IMR-90 (cell line): ENCODE results near the gene UBAC1. TPM values are rescaled to one million over a fixed set of nuclear protein-coding genes. Genes with fewer than 3 reads are reported as not detected.
A peak's percentile ranks its signal among the peaks of the same experiment; 100 is the strongest.

ENCODE experiments used
- ATAC-seq: fragments of 200-7000 bp; cut with Tn5 transposase; 2 replicates; pipeline ENCODE4 v1.9.1; 2020; ENCODE audit warnings: low read depth, mild to moderate bottlenecking, moderate library complexity
- BruUV-seq: library from RNA; stranded (reverse); fragments of 400-500 nt; replicated peaks from 2 replicates; lab custom pipeline; 2021; lab: Mats Ljungman, UMichigan
- CTCF ChIA-PET: fragments of 300-600 bp; formaldehyde crosslinking; extraction: SDS; loops from one replicate; lab custom pipeline; 2021; ENCODE audit warnings: antibody characterized with exemption; lab: Yijun Ruan, JAX
- POLR2A ChIA-PET: fragments of 300-600 bp; sonication (Branson Sonifier 250); formaldehyde crosslinking; loops from one replicate; lab custom pipeline; 2022; ENCODE audit warnings: antibody characterized with exemption; ENCODE audit not compliant: unreplicated experiment; lab: Charles Lee
- DNase-seq: peaks from one replicate; pipeline ENCODE4 v3.0.0; 2013
- H2AFZ ChIP-seq: replicated peaks from 2 replicates; pipeline ENCODE3; 2013; ENCODE audit warnings: low read length, mild to moderate bottlenecking; ENCODE audit not compliant: poor library complexity
- H2AK5ac ChIP-seq: 2 replicates; pipeline ENCODE4 v1.6.1; 2013; ENCODE audit warnings: low read depth, low read length, inconsistent platforms
- H2AK9ac ChIP-seq: replicated peaks from 2 replicates; pipeline ENCODE3; 2013; ENCODE audit warnings: mild to moderate bottlenecking, low read depth, low read length, moderate library complexity; ENCODE audit not compliant: poor library complexity
- H2BK120ac ChIP-seq: 2 replicates; pipeline ENCODE4 v1.6.1; 2013; ENCODE audit warnings: low read depth, low read length, inconsistent platforms
- H2BK15ac ChIP-seq: 3 replicates; pipeline ENCODE4 v1.6.1; 2013; ENCODE audit warnings: low read depth, low read length, inconsistent platforms
- H2BK20ac ChIP-seq: 2 replicates; pipeline ENCODE4 v1.6.1; 2013; ENCODE audit warnings: low read depth, mild to moderate bottlenecking, inconsistent platforms, low read length, moderate library complexity
- H2BK5ac ChIP-seq: 2 replicates; pipeline ENCODE4 v1.6.1; 2013; ENCODE audit warnings: mild to moderate bottlenecking, low read depth, low read length, inconsistent platforms; ENCODE audit not compliant: poor library complexity, severe bottlenecking
- H3K14ac ChIP-seq: replicated peaks from 2 replicates; pipeline ENCODE4 v1.6.1; 2013; ENCODE audit warnings: low read depth, low read length, inconsistent platforms
- H3K18ac ChIP-seq: 2 replicates; pipeline ENCODE4 v1.6.1; 2013; ENCODE audit warnings: low read depth, low read length, control low read depth
- H3K23ac ChIP-seq: 2 replicates; pipeline ENCODE4 v1.6.1; 2013; ENCODE audit warnings: low read depth, low read length, inconsistent platforms
- H3K27ac ChIP-seq: 2 replicates; pipeline ENCODE4 v1.5.1; 2013; ENCODE audit warnings: mild to moderate bottlenecking, control low read depth, low read length; ENCODE audit not compliant: insufficient read depth
- H3K27me3 ChIP-seq: 2 replicates; pipeline ENCODE4 v1.6.1; 2013; ENCODE audit warnings: low read length; ENCODE audit not compliant: control insufficient read depth, insufficient read depth
- H3K36me3 ChIP-seq: 2 replicates; pipeline ENCODE4 v1.6.1; 2013; ENCODE audit warnings: low read length, mixed read lengths; ENCODE audit not compliant: control insufficient read depth, insufficient read depth
- H3K4ac ChIP-seq: 2 replicates; pipeline ENCODE4 v1.6.1; 2013; ENCODE audit warnings: low read depth, low read length, inconsistent platforms
- H3K4me1 ChIP-seq: 2 replicates; pipeline ENCODE4 v1.6.1; 2013; ENCODE audit warnings: low read length, mixed read lengths; ENCODE audit not compliant: control insufficient read depth, insufficient read depth
- H3K4me2 ChIP-seq: 2 replicates; pipeline ENCODE4 v1.6.1; 2013; ENCODE audit warnings: low read depth, mild to moderate bottlenecking, control low read depth, low read length, moderate library complexity
- H3K4me3 ChIP-seq: 2 replicates; pipeline ENCODE4 v1.5.1; 2013; ENCODE audit warnings: low read depth, mild to moderate bottlenecking, control low read depth, low read length, moderate library complexity; ENCODE audit not compliant: insufficient read depth
- H3K56ac ChIP-seq: 2 replicates; pipeline ENCODE4 v1.6.1; 2013; ENCODE audit warnings: low read length, inconsistent platforms; ENCODE audit not compliant: insufficient read depth; ENCODE audit errors: extremely low read depth
- H3K79me1 ChIP-seq, 2 experiments: 2 replicates each; pipeline ENCODE4 v1.6.1; 2013; ENCODE audit warnings: low read length in 2 of 2, inconsistent platforms in 1 of 2, low read depth in 1 of 2
- H3K9ac ChIP-seq: 2 replicates; pipeline ENCODE4 v1.6.1; 2013; ENCODE audit warnings: low read depth, low read length, control low read depth
- H3K9me1 ChIP-seq: 2 replicates; pipeline ENCODE4 v1.6.1; 2013; ENCODE audit warnings: low read length, inconsistent platforms; ENCODE audit not compliant: insufficient read depth
- H3K9me3 ChIP-seq: 2 replicates; pipeline ENCODE4 v1.6.1; 2013; ENCODE audit warnings: low read length; ENCODE audit not compliant: control insufficient read depth, insufficient read depth
- H4K20me1 ChIP-seq: 2 replicates; pipeline ENCODE4 v1.6.1; 2013; ENCODE audit warnings: low read length, inconsistent platforms; ENCODE audit not compliant: insufficient read depth
- H4K5ac ChIP-seq: 2 replicates; pipeline ENCODE4 v1.6.1; 2013; ENCODE audit warnings: mild to moderate bottlenecking, low read depth, low read length, control low read depth
- H4K8ac ChIP-seq, 2 experiments: 2 replicates each; pipeline ENCODE4 v1.6.1; 2013; ENCODE audit warnings: low read depth in 2 of 2, low read length in 2 of 2, control low read depth in 1 of 2, inconsistent platforms in 1 of 2
- H4K91ac ChIP-seq: 2 replicates; pipeline ENCODE4 v1.6.1; 2013; ENCODE audit warnings: low read depth, low read length, inconsistent platforms; ENCODE audit not compliant: insufficient read depth
- BHLHE40 ChIP-seq: fragments of 150-350 bp; IDR thresholded peaks from 2 replicates; pipeline ENCODE4 v1.6.1; 2016; ENCODE audit warnings: mild to moderate bottlenecking, low read depth, low read length
- CEBPB ChIP-seq: IDR thresholded peaks from 2 replicates; pipeline ENCODE4 v1.6.1; 2012; ENCODE audit warnings: low read depth, low read length, improper control_type of control experiment
- MAZ ChIP-seq: IDR thresholded peaks from 2 replicates; pipeline ENCODE4 v1.6.1; 2012; ENCODE audit warnings: low read depth, mild to moderate bottlenecking, low read length, improper control_type of control experiment, moderate library complexity, borderline replicate concordance
- NFE2L2 ChIP-seq: fragments of 150-350 bp; IDR thresholded peaks from 2 replicates; pipeline ENCODE4 v1.6.1; 2016; ENCODE audit warnings: low read depth, mild to moderate bottlenecking, low read length
- USF2 ChIP-seq: fragments of 150-350 bp; IDR thresholded peaks from 2 replicates; pipeline ENCODE4 v1.6.1; 2017; ENCODE audit warnings: mild to moderate bottlenecking, antibody characterized with exemption, low read length, low read depth
- WGBS, 2 experiments: methylation state at CpG; one replicate each; pipeline versions ENCODE4 v1.1.5 to v1.1.7; 2013; ENCODE audit warnings: missing lambda C conversion rate in 2 of 2; ENCODE audit not compliant: insufficient read length in 1 of 2; ENCODE audit errors: extremely low coverage in 2 of 2; 5-methylcytosine and 5-hydroxymethylcytosine counted together
- dilution Hi-C: fragments of 300-500 bp; cut with HindIII; formaldehyde crosslinking; loops from one replicate; pipeline ENCODE4 v1.14.3; 2018; ENCODE audit warnings: low sequenced_read_pairs; ENCODE audit not compliant: unreplicated experiment
- in situ Hi-C: fragments of 300-500 bp; cut with MboI; formaldehyde crosslinking; loops from 3 replicates; pipeline ENCODE4 v1.14.3; 2019; ENCODE audit warnings: low sequenced_read_pairs, inconsistent platforms, mixed read lengths
- intact Hi-C: fragments of 100-400 bp; cut with micrococcal nuclease; formaldehyde crosslinking; loops from 2 replicates; pipeline ENCODE4 v1.10.0; 2022
- polyA plus RNA-seq, 3 experiments: library from polyadenylated mRNA; depleted of rRNA; stranded (reverse); fragments of >200 nt; gene quantifications; 2 replicates each; pipeline ENCODE4 v1.2.3, GENCODE V29; 2012; ENCODE audit warnings: low replicate concordance in 1 of 3
- total RNA-seq: library from RNA; depleted of rRNA; stranded (reverse); fragments of >200 nt; gene quantifications from 2 replicates; pipeline ENCODE4 v1.2.3, GENCODE V29; 2012
- TF ChIP-seq, protein P1 (sequence below): fragments of 150-350 bp; IDR thresholded peaks from 2 replicates; pipeline ENCODE4 v1.6.1; 2016; ENCODE audit warnings: low read depth, mild to moderate bottlenecking, low read length, moderate library complexity, borderline replicate concordance

The UBAC1 gene
- total and polyA plus RNA-seq, 2 of the 4 experiments (the other 2 are of a cell fraction), result 25.3 to 33.9 TPM

GRCh38 chr9:135908754-135909204, 52.4 kb downstream of the UBAC1 start:
- Histone ChIP-seq H3K4me3 (no peak overlapping the region), H3K27ac (no peak overlapping the region), H2AFZ (no peak overlapping the region), H3K36me3 (peaks cover 23% of the 10 kb centered on the region), H2BK5ac (no peak overlapping the region), H3K79me1 (peaks cover 23 to 59% of the 10 kb centered on the region in 2 experiments), H3K4me2 (peak overlapping the region; percentile 41; the same call in 1 of the 2 replicates), H3K9me3 (peaks cover 9% of the 10 kb centered on the region), H3K4ac (peak overlapping the region; percentile 0; the same call in 1 of the 2 replicates), H3K18ac (no peak overlapping the region), H3K27me3 (no peaks in the 10 kb centered on the region), H3K9ac (no peak overlapping the region), H2BK120ac (no peak overlapping the region), H2BK20ac (no peak overlapping the region), H3K23ac (peak overlapping the region; percentile 69; the same call in 1 of the 2 replicates), H3K4me1 (peaks cover 10% of the 10 kb centered on the region), H3K56ac (no peak overlapping the region), H4K91ac (no peak overlapping the region), H2AK5ac (peak overlapping the region; percentile 36; the same call in 1 of the 2 replicates), H3K14ac (no peak overlapping the region; the same call in 1 of the 2 replicates), H4K5ac (no peak overlapping the region), H2BK15ac (no peak overlapping the region), H2AK9ac (peak overlapping the region; percentile 79), H3K9me1 (peaks cover 5% of the 10 kb centered on the region; the same call in 1 of the 2 replicates), H4K20me1 (peaks cover 30% of the 10 kb centered on the region), H4K8ac (peak overlapping the region; percentile 22 to 56; a peak in 2 of 4 replicates)
- DNase-seq (no peak), ATAC-seq (no peak)
- in situ Hi-C loops (no loop called here), intact Hi-C loops (no loop called here), dilution Hi-C loops (no loop called here)
- 100% methylated on average over 2 of the region's 12 CpGs; no CpG with 5 or more reads in 1 of the 2 experiments for WGBS, 2 experiments
- ChIA-PET CTCF (no interaction called here), POLR2A (no interaction called here)
- no peak for TF ChIP-seq USF2
- TF ChIP-seq CEBPB, result no peak
- TF ChIP-seq BHLHE40, result no peak
- TF ChIP-seq NFE2L2, result no peak
- TF ChIP-seq MAZ, result no peak
- TF ChIP-seq, protein P1, sequence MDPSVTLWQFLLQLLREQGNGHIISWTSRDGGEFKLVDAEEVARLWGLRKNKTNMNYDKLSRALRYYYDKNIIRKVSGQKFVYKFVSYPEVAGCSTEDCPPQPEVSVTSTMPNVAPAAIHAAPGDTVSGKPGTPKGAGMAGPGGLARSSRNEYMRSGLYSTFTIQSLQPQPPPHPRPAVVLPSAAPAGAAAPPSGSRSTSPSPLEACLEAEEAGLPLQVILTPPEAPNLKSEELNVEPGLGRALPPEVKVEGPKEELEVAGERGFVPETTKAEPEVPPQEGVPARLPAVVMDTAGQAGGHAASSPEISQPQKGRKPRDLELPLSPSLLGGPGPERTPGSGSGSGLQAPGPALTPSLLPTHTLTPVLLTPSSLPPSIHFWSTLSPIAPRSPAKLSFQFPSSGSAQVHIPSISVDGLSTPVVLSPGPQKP, result no peak
- TSS peak; percentile 21 for BruUV-seq
